ENCODE results near the gene KRTAP6-2.

GRCh38 chr21:30646904-30647414 lies 48.3 kb upstream of the KRTAP6-2 start:
- no peak for TF ChIP-seq EP300 (IDR thresholded peaks at IDR 0.05; ENCODE audit: low read depth)
- no peak for TF ChIP-seq CTCF (IDR thresholded peaks at IDR 0.05)
- TF ChIP-seq POLR2A (IDR thresholded peaks at IDR 0.05), result no peak
- no peak for TF ChIP-seq POLR2AphosphoS5 (IDR thresholded peaks at IDR 0.05)
